Kidney epithelial cell (primary cell): ENCODE results near the gene MTG1. TPM values are rescaled to one million over a fixed set of nuclear protein-coding genes. Genes with fewer than 3 reads are reported as not detected.

Experiments used
- DNase-seq: peaks from one replicate; pipeline ENCODE4 v3.0.0-alpha.2; 2010; ENCODE audit warnings: low read depth
- H3K27me3 ChIP-seq: 2 replicates; pipeline ENCODE4 v1.6.0; 2011; ENCODE audit warnings: low read length; ENCODE audit not compliant: control insufficient read depth, insufficient read depth
- H3K36me3 ChIP-seq: 2 replicates; pipeline ENCODE4 v1.5.1; 2011; ENCODE audit warnings: low read length; ENCODE audit not compliant: control insufficient read depth, insufficient read depth
- H3K4me3 ChIP-seq: 2 replicates; pipeline ENCODE4 v1.5.1; 2011; ENCODE audit warnings: low read depth, mild to moderate bottlenecking, control low read depth, low read length
- CTCF ChIP-seq: IDR thresholded peaks from 2 replicates; pipeline ENCODE4 v1.5.1; 2011; ENCODE audit warnings: mild to moderate bottlenecking, moderate library complexity, low read length, control low read depth, inconsistent platforms; ENCODE audit not compliant: insufficient read depth, poor library complexity, severe bottlenecking
- total RNA-seq: library from RNA; depleted of rRNA; stranded (reverse); fragments of >200 nt; gene quantifications from 2 replicates; pipeline ENCODE4 v1.2.3, GENCODE V29; 2015

MTG1 gene
- total RNA-seq, 1 donor from 2014 or later, result 26.7 TPM

DNA sequence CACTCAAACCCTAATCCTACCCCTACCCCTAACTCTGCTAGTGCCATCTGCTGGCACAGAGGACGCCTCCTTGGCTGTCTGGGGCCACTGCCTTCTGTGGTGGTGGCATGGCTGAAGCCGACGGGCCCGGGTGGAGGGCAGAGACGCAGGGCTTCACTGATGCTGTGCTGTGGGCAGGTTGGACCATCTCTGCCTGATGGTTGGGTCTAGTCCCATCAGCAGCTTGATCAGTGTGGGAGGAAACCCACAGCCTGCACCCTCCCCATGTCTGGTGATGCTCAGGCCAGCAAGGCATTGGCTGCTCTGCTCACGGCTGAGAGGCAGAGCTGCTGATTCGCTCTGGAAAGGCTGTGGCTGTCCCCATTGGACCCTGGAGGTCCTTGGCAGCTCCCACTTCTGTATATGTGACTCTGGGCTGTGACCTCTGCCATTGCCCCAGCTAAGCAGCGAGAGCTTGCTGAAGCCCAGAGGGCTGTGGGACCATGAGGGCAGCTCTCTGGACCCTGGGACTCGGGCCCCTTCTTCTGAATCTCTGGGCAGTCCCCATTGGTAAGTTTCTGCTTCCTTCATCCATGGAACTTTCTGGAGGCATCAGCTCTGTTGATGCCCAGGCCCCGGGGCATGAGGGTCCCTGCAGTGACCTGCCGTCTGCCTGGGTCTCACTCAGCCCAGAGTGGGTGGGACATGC is 59.7 kb downstream of the MTG1 start, which contains the start of gene SCART1:
Gene SCART1, plus strand, starts transcription at position 430 of the 688 bp plus-strand sequence. Its CDS starts 53 bp downstream, at position 483.
- TF ChIP-seq CTCF, result no peak
- Histone ChIP-seq H3K36me3 (no peaks in the 10 kb centered on the region), H3K27me3 (no peaks in the 10 kb centered on the region), H3K4me3 (no peak within 1 kb of the TSS)
- no peak for DNase-seq

DNA sequence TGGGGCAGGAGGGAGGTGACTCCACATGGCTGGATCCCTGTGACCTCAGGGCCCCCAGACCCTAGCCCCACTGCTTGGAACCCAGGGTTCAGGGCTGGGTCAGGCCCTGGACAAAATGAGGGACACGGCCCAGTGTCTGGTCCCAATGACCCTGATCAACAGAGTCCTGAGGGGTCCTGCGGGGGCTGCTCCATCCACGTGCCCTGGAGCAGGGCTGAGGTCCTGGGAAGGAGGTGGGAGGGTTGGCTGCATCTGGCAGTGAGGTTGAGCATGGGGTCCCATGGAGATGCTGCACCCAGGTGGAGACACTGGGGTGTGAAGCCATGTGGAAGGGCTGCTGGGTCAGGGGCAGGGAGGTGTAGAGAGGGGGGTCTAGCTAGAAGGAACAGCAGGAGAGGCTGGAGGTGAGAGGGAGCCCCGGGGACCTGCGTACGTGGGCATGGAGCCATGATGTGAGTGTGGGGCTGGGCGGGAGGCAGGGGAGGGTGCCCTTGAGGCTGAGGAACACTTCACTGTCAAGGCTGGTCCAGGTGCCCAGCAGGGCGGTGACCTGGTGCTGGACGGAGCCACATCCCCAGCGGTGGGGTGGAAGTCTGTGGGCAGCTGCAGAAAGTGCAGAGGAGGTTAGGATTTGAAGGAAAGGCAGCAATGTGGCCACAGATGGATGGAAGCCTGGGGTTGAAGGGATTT is 60.4 kb downstream of the MTG1 start:
- no peak for TF ChIP-seq CTCF
- Histone ChIP-seq H3K4me3 (no peak overlapping the region), H3K27me3 (no peaks in the 10 kb centered on the region), H3K36me3 (no peaks in the 10 kb centered on the region)
- DNase-seq, result no peak

DNA sequence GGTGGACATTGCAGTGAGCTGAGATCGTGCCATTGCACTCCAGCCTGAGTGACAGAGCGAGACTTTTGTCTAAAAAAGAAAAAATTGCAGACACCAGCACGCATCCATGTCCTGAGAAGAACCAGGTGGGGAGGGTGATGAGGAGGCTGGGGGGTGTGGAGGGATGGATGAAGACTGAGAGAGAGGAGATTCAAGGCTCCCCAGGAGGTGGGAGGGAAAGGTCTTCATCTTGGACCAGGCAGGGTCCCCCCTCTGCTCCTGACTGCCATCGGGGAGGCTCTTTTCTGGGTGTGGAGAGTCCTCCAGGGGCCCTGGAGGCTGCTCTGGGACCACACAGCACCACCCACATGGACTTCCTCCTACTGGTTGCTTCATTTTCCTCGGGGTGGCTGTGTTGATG is 61.2 kb downstream of the MTG1 start:
- Histone ChIP-seq H3K27me3 (no peaks in the 10 kb centered on the region), H3K4me3 (no peak overlapping the region), H3K36me3 (no peaks in the 10 kb centered on the region)
- no peak for DNase-seq
- TF ChIP-seq CTCF, result no peak

DNA sequence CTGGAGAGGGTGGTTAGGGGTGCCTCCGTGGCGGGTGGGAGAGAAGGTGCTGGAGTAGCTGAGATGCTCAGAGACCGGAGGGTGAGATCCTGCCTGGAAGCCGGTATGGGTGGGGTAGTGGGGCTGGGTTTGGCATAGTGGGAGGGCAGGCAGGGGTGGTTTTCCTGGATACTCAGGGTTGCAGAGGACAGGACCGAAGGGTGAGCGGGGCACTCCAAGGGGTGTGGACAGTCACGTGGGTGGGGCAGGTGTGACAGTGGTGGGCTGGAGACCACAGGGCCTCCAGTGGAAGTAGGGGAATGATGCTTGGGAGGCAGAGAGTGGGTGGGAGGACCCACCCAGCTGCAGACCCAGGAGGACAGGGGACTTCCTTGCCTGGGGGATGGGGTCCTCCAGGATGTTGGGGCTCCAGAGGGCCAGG is 61.7 kb downstream of the MTG1 start:
- no peak for TF ChIP-seq CTCF
- H3K27me3 ChIP-seq, result no peaks in the 10 kb centered on the region
- H3K4me3 ChIP-seq, result no peak overlapping the region
- no peaks in the 10 kb centered on the region for H3K36me3 ChIP-seq
- DNase-seq, result no peak

- no peak for DNase-seq
- H3K36me3 ChIP-seq, result no peaks in the 10 kb centered on the region
- no peak overlapping the region for H3K4me3 ChIP-seq
- TF ChIP-seq CTCF, result no peak
- no peaks in the 10 kb centered on the region for H3K27me3 ChIP-seq
These were observed 62.3 kb downstream of the MTG1 start for GRCh38 chr10:133456041-133456951.
